Heart left ventricle (tissue), 13 donors: ENCODE results near the gene SFSWAP.

Source experiments
- POLR2A ChIP-seq, 2 donors: fragments of 450-650 bp; IDR thresholded peaks; one replicate each; pipeline ENCODE4 v1.6.1; 2017; ENCODE audit warnings: antibody characterized with exemption in 2 of 2, mild to moderate bottlenecking in 2 of 2, moderate library complexity in 2 of 2
- TF ChIP-seq, protein P1 (sequence below), 12 donors: fragments of 200-600 bp; sonication (generic) in 4 of 12; IDR thresholded peaks; one replicate each; pipeline versions ENCODE4 v1.5.0 to v1.8.0; 2018 to 2022; ENCODE audit warnings: antibody characterized with exemption in 12 of 12, mild to moderate bottlenecking in 5 of 12
- donor health status: ischemic (EF 13 %, LVEDD 7.1; RV severe dilation, severe dysfunction).
- donor health status: DM: no; HTN: yes; CAD: no.
- donor health status: DM: no; HTN: no; CAD: no.
- donor health status: ischemic (EF 25% LVEDD 6.9; RV normal size, moderate dysfunction).
- donor health status: ischemic (EF 25% LVEDD 5.7; RV mildly dilated, moderate dysfunction).
- donor health status: ischemic (EF 35%, LVEDD 5.7; RV mildly dilated, moderate dysfunction).
- donor health status: nonischemic (EF 11% LVEDD 7.7; RV severe dilation, severe dysfunction).
- donor health status: DM: yes; HTN: yes; CAD: no.
- donor health status: PGD.
- donor health status: ischemic (EF 29% LVEDD 5.4; RV normal size, mild dysfunction).
- donor health status: nonischemic (EF 23%, LVEDD 6.1; RV moderate dilation, normal function).

DNA sequence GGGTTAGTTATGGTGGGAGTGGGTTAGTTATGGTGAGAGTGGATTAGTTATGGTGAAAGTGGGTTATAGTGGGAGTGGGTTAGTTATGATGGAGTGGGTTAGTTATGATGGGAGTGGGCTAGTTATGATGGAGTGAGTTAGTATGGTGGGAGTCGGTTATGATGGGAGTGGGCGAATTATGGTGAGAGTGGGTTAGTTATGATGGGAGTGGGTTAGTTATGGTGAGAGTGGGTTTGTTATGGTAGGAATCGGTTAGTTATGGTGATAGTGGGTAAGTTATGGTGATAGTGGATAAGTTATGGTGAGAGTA is 22.1 kb upstream of the SFSWAP start:
- no peak for TF ChIP-seq POLR2A (IDR thresholded peaks at IDR 0.05)
- TF ChIP-seq, protein P1, sequence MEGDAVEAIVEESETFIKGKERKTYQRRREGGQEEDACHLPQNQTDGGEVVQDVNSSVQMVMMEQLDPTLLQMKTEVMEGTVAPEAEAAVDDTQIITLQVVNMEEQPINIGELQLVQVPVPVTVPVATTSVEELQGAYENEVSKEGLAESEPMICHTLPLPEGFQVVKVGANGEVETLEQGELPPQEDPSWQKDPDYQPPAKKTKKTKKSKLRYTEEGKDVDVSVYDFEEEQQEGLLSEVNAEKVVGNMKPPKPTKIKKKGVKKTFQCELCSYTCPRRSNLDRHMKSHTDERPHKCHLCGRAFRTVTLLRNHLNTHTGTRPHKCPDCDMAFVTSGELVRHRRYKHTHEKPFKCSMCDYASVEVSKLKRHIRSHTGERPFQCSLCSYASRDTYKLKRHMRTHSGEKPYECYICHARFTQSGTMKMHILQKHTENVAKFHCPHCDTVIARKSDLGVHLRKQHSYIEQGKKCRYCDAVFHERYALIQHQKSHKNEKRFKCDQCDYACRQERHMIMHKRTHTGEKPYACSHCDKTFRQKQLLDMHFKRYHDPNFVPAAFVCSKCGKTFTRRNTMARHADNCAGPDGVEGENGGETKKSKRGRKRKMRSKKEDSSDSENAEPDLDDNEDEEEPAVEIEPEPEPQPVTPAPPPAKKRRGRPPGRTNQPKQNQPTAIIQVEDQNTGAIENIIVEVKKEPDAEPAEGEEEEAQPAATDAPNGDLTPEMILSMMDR (IDR thresholded peaks at IDR 0.05) = no peak
